ENCODE results near the gene DOK3.

- no peak for TF ChIP-seq POLR2A (IDR thresholded peaks at IDR 0.05; ENCODE audit: low read length)
- TF ChIP-seq GATA1 (IDR thresholded peaks at IDR 0.05; ENCODE audit: low read depth, low read length) = no peak
These were observed 26.6 kb downstream of the DOK3 start for GRCh38 chr5:177483042-177483441.

Measured in erythroblast (primary cell).